GM18870 (cell line): ENCODE data around the gene FBXO33.

Source experiments
- ATAC-seq: cut with Tn5 transposase; IDR thresholded peaks from one replicate; pipeline ENCODE4 v1.9.1; 2021; ENCODE audit warnings: moderate library complexity; ENCODE audit not compliant: unreplicated experiment

FBXO33 gene

GRCh38 chr14:39432179-39432618 is at the start of gene FBXO33:
Gene FBXO33 (minus strand): TSS chr14:39432433. CDS start chr14:39432162, 271 bp downstream.
- ATAC-seq: peak; percentile 80

DNA sequence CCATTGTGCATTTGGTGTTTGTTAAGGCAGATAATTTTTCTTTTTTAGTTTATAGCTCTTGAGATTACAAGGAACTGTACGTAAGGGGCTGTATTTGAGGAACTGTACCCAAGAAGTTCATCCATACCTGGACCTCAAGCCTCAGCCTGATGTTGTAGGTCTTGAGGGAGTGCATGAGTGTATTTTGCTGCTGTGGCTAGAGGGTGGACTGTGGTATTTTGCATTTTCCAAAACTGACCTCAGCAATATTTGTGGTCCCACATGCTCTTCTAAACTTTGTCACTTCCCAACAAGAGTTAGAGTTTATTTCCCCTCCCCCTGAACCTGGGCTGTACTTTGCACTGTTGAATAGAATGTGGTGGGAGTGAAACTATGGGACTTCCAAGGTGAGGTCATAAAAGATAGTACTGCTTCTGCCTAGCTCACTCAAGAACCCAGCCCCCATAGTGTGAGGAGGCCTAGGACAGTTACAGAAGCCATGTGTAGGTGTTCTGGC is 42.2 kb upstream of the FBXO33 start:
- ATAC-seq: peak; percentile 99

GRCh38 chr14:39472078-39472477 is 39.8 kb upstream of the FBXO33 start:
- no peak for ATAC-seq

DNA sequence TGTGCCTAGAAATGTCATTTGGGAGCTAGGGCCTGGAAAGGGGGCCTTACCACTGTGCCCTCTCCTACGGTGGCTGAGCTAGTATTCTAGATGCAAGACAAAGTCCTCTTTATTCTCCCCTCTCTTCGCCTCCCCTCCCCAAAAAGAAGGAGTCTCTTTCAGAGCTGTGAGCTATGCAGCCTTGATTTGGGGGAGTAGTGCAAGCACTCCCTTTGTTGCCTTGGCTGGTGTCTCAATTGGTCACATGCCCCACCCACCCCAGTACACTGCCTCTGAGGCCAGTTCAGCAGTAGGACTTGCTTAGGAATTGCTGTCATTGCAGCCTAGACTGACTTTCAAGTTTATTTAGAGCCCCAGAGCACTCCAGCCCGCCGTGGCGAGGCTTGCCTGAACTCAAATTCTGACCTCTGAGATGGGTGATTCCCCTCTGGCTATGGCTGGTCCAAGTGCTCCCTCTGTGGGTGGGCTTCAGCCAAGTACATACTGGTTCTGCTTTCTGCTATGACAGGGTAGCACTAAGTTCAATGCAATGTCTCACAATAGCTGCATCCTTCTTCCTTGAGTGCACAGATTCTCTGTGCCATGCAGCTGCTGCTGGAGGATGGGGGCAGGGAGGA is 37.0 kb upstream of the FBXO33 start:
- peak; percentile 96 for ATAC-seq

DNA sequence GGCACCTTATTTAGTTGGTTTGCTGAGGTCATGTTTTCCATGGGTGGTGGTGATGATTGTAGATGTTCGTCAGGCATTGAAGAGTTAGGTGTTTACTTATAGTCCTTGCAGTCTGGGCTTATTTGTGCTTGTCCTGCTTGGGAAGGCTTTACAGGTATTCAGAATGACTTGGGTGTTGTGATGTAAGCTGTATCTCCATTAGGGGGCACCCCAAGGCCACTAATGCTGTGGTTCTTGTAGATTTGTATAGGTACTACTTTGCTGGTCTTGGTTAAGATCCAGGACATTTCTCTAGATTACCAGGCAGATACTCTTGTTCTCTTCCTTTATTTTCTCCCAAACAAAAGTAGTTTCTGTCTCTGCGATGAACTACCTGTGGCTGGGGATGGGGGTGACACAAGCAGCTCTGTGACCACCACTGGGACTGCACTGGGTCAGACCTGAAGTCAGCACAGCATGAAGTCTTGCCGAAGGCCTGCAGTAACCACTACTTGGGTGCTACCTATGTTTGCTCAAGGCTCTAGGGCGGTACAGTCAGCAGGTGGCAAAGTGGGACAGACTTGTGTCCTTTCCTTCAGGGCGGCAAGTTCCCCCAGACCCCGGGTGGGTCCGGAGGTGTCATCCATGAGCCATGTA is 35.8 kb upstream of the FBXO33 start:
- ATAC-seq: peak; percentile 63

GRCh38 chr14:39459795-39460478 is 27.7 kb upstream of the FBXO33 start:
- no peak for ATAC-seq

DNA sequence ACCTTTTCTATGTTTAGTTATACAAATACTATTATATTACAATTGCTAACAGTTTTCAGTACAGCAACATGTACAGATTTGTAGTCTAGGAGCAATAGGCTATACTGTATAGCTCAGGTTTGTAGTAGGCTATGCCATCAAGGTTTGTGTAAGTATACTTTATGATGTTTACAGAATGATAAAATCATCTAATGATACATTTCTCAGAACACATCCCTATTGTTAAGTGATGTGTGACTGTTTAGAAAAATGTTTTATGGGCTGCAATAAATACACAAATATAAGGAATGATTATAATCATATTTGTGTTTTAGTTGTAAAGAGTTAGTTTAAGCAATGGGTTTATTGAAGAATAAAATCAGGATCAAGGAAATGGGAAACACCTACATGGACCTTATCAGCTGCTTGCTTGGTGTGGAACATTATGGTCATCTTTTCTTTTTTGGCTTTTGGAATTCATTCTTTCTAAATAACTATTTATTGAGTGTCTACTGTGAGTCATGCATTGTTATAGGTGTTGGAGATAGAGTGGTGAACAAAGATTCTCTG is 24.5 kb upstream of the FBXO33 start:
- ATAC-seq: no peak

GRCh38 chr14:39454906-39455539 is 22.8 kb upstream of the FBXO33 start:
- ATAC-seq: no peak

GRCh38 chr14:39452680-39453079 is 20.4 kb upstream of the FBXO33 start:
- no peak for ATAC-seq

DNA sequence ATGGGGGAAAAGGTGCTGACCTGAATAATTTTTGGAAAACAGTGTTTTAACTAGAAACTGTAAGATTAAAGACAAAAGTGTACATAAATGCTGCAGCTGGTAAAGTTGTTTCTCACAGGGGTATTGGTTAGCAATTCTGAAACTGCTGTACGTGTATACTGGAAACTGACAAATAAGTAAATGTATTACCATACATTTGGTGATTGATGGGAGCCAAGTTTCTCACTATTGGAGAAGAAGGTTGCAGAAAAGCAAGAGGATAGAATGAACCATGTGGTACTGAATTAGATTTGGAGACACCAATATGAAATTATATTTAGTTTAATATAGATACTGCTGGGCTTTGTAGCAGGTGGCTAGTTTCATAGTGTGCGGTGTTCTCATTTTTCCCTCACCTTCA is 19.6 kb upstream of the FBXO33 start:
- ATAC-seq: no peak

- ATAC-seq: no peak
Observed at GRCh38 chr14:39447175-39447661, 15.0 kb upstream of the FBXO33 start.

DNA sequence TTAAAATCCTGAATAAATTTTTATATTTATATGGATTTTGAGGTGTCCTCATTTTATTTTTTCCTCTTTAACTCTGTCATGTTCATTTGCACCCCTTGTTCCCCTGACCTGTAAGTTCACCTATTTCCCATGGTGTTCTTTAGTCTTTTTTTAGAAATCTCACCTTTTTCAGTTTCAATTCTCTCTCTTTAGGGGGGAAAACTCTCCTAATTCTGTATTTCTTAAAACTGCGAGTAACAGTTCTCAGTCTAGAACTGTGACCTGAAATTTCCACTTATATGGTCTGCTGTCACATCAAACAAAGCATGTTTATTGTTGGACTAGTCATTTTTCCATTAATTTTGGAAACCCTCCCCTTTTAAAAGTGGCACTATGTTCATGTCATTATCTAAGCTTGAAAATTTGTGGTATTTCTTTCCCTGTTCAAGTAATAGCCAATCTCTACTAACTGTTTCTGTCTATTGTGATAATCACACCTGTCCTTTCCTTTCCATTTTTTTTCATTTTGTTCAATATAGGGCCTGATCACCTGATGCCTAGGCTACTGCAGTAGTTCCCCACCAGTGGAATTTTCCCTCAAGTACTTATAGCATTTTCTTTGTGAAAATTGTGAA is 14.0 kb upstream of the FBXO33 start:
- peak; percentile 55 for ATAC-seq

- ATAC-seq: no peak
Observed at GRCh38 chr14:39442293-39442692, 10.1 kb upstream of the FBXO33 start.

- no peak for ATAC-seq
Observed at GRCh38 chr14:39441805-39442204, 9.6 kb upstream of the FBXO33 start.

- no peak for ATAC-seq
Observed at GRCh38 chr14:39440975-39441374, 8.7 kb upstream of the FBXO33 start.

- ATAC-seq: no peak
Observed at GRCh38 chr14:39435241-39435640, 3.0 kb upstream of the FBXO33 start.

DNA sequence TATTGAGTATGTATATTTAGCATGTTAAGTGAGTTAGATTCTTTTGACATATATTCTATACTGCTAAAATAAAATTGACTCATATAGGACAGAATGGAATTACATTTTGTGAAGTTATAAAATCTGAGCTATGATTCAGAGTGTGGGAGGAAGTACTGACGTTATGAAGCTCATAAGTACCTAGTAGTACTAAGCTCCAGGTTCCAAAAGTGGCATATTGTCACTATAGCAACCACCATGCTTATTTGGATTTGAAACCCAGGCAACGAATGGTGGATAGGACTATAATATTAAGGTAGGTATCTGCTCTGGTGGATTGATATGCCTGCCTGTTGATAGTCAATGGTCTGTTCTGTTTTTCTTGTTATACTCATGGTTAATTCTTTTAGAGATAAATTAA is 2.2 kb upstream of the FBXO33 start:
- no peak for ATAC-seq

DNA sequence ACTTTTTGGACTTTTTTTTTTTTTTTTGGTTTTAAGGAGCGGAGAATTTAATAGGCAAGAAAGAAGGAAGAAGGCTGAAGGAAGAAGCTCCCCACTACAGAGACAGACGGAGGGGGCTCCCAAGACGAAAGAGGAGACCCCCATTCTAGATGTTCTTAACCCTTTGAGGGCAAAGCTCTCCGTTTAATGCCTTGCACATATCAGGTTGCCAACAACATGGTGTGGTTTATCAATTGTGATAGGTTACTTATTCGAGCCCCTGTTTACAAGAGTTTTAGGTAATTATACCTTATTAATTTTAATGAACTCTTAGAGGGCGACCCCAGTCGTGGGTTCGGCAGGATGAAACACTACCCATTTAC is 1.2 kb upstream of the FBXO33 start:
- ATAC-seq: no peak

DNA sequence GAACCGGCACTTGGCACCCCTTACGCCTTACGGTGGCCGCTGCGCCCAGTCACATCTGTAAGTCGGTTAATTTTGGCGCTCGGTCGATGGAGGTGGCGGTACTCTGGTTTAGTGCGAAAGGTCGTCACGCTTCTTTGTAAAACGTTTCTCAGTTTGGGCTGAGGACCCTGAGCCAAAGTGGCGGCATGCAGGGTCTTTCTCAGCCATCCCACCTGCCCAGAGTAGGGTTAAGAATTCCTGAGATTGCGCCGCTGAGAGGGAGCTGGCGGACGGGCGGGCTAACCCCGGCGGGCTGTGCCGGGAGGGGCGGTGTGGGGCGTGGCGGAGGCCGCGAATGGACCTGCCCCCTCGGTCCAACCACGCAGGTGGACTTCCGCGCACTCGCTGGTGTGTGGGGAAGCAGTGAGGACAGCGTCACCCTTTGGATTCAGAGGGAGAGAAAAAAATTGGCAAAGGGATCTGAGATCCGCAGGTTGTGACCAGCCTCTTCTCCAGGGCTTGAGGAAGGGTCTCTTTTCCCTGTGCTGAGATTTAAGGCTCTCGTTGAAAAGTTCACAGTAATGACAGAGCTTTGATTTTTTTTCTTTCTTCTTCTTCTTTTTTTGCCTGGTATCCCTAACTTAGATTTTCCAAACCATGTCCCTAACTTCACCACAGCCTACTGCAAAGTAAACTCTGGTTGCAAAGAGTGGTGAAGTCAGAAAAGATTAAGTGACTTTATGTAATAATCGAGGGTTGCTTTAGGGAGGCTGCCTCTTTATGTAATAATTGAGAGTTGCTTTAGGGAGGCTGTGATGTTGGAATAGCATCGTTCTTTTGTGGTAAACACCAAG is 602 bp upstream of the FBXO33 start:
- ATAC-seq: peak; percentile 62
